ENCODE data around the gene SPACA5B.
"Not testable (repeated sequence)": the region's sequence is repeated elsewhere in the genome, so short reads cannot be mapped to it uniquely, and the experiment has no call there.

The SPACA5B gene

GRCh38 chrX:48130326-48130725 is at the start of gene SPACA5B:
TSS of gene SPACA5B (plus strand) at chrX:48130626. CDS start at chrX:48130688, 62 bp downstream.
- not testable (repeated sequence) for DNase-seq

GRCh38 chrX:48083212-48083611 is 47.2 kb upstream of the SPACA5B start:
- no peak for DNase-seq

- no peak for DNase-seq
Observed at GRCh38 chrX:48083706-48084105, 46.7 kb upstream of the SPACA5B start.

- DNase-seq: no peak
Observed at GRCh38 chrX:48086082-48086481, 44.3 kb upstream of the SPACA5B start.

GRCh38 chrX:48090123-48090522 is 40.3 kb upstream of the SPACA5B start:
- no peak for DNase-seq

- DNase-seq: not testable (repeated sequence)
Observed at GRCh38 chrX:48092558-48092957, 37.9 kb upstream of the SPACA5B start.

- no peak for DNase-seq
Observed at GRCh38 chrX:48101443-48101842, 29.0 kb upstream of the SPACA5B start.

GRCh38 chrX:48102874-48103374 is 27.5 kb upstream of the SPACA5B start:
- no peak for DNase-seq

- DNase-seq: no peak
Observed at GRCh38 chrX:48107717-48108116, 22.7 kb upstream of the SPACA5B start.

- DNase-seq: not testable (repeated sequence)
Observed at GRCh38 chrX:48125286-48125685, 5.1 kb upstream of the SPACA5B start.

GRCh38 chrX:48132308-48132844 is 1.9 kb downstream of the SPACA5B start:
- DNase-seq: not testable (repeated sequence)

- DNase-seq: not testable (repeated sequence)
Observed at GRCh38 chrX:48139076-48139475, 8.7 kb downstream of the SPACA5B start.

GRCh38 chrX:48141810-48142508 is 11.5 kb downstream of the SPACA5B start:
- DNase-seq: not testable (repeated sequence)

- DNase-seq: not testable (repeated sequence)
Observed at GRCh38 chrX:48142697-48143096, 12.3 kb downstream of the SPACA5B start.

- DNase-seq: no peak
Observed at GRCh38 chrX:48153769-48154168, 23.3 kb downstream of the SPACA5B start.

GRCh38 chrX:48154796-48155195 is 24.4 kb downstream of the SPACA5B start:
- DNase-seq: no peak

GRCh38 chrX:48156014-48156413 is 25.6 kb downstream of the SPACA5B start:
- no peak for DNase-seq

GRCh38 chrX:48165241-48165640 is 34.8 kb downstream of the SPACA5B start:
- no peak for DNase-seq

GRCh38 chrX:48166322-48166721 is 35.9 kb downstream of the SPACA5B start:
- not testable (repeated sequence) for DNase-seq

- DNase-seq: no peak
Observed at GRCh38 chrX:48179691-48180090, 49.3 kb downstream of the SPACA5B start.

GRCh38 chrX:48180811-48181210 is 50.4 kb downstream of the SPACA5B start:
- DNase-seq: no peak

GRCh38 chrX:48181882-48182281 is 51.5 kb downstream of the SPACA5B start:
- DNase-seq: not testable (repeated sequence)

Data from T1000 (cell line).